ENCODE data around the gene SCAMP4.

Gene SCAMP4

GRCh38 chr19:1968279-1969175 is 63.3 kb downstream of the SCAMP4 start:
- Mint-ChIP-seq H3K9me3 (no peaks in the 10 kb centered on the region), H3K4me3 (no peak overlapping the region), H3K4me1 (peaks cover 6% of the 10 kb centered on the region), H3K27me3 (ENCODE audit: low read depth, poor library complexity) (peaks cover 5% of the 10 kb centered on the region), H3K27ac (no peak overlapping the region), H3K36me3 (ENCODE audit: low read depth) (peaks cover 15% of the 10 kb centered on the region)
- TF ChIP-seq CTCF (IDR thresholded peaks at IDR 0.05): no peak
- no peak for DNase-seq

GRCh38 chr19:1969176-1970002 is 64.2 kb downstream of the SCAMP4 start:
- peaks cover 5% of the 10 kb centered on the region for H3K27me3 Mint-ChIP-seq (ENCODE audit: low read depth, poor library complexity)
- H3K9me3 Mint-ChIP-seq: no peaks in the 10 kb centered on the region
- peak overlapping the region; percentile 94 for H3K27ac Mint-ChIP-seq
- H3K36me3 Mint-ChIP-seq (ENCODE audit: low read depth): peaks cover 21% of the 10 kb centered on the region
- peaks cover 6% of the 10 kb centered on the region for H3K4me1 Mint-ChIP-seq
- TF ChIP-seq CTCF (IDR thresholded peaks at IDR 0.05): no peak
- no peak overlapping the region for H3K4me3 Mint-ChIP-seq
- no peak for DNase-seq

GRCh38 chr19:1970003-1970805 is 65.0 kb downstream of the SCAMP4 start:
- peaks cover 6% of the 10 kb centered on the region for H3K4me1 Mint-ChIP-seq
- peaks cover 5% of the 10 kb centered on the region for H3K27me3 Mint-ChIP-seq (ENCODE audit: low read depth, poor library complexity)
- H3K36me3 Mint-ChIP-seq (ENCODE audit: low read depth): peaks cover 21% of the 10 kb centered on the region
- no peak for TF ChIP-seq CTCF (IDR thresholded peaks at IDR 0.05)
- no peaks in the 10 kb centered on the region for H3K9me3 Mint-ChIP-seq
- no peak for DNase-seq
- no peak overlapping the region for H3K27ac Mint-ChIP-seq
- H3K4me3 Mint-ChIP-seq: no peak overlapping the region

GRCh38 chr19:1970806-1971502 is 65.8 kb downstream of the SCAMP4 start:
- DNase-seq: no peak
- peaks cover 5% of the 10 kb centered on the region for H3K27me3 Mint-ChIP-seq (ENCODE audit: low read depth, poor library complexity)
- H3K4me3 Mint-ChIP-seq: no peak overlapping the region
- H3K36me3 Mint-ChIP-seq (ENCODE audit: low read depth): peaks cover 22% of the 10 kb centered on the region
- TF ChIP-seq CTCF (IDR thresholded peaks at IDR 0.05): no peak
- no peaks in the 10 kb centered on the region for H3K9me3 Mint-ChIP-seq
- no peak overlapping the region for H3K27ac Mint-ChIP-seq
- H3K4me1 Mint-ChIP-seq: peaks cover 4% of the 10 kb centered on the region

- Mint-ChIP-seq H3K27me3 (ENCODE audit: low read depth, poor library complexity) (peaks cover 5% of the 10 kb centered on the region), H3K36me3 (ENCODE audit: low read depth) (peaks cover 22% of the 10 kb centered on the region), H3K4me3 (no peak overlapping the region), H3K9me3 (no peaks in the 10 kb centered on the region), H3K27ac (peak overlapping the region; percentile 25), H3K4me1 (no peaks in the 10 kb centered on the region)
- no peak for TF ChIP-seq CTCF (IDR thresholded peaks at IDR 0.05)
- DNase-seq: no peak
Observed at GRCh38 chr19:1974381-1975161, 69.4 kb downstream of the SCAMP4 start.
